Measurements from ENCODE around the gene WHRN.

GRCh38 chr9:114478459-114478858, 26.8 kb downstream of the WHRN start:
- TF ChIP-seq TAF1 (IDR thresholded peaks at IDR 0.05; ENCODE audit: borderline replicate concordance, insufficient read depth, low read length) (no peak), POLR2AphosphoS5 (IDR thresholded peaks at IDR 0.05; ENCODE audit: low read depth, low read length) (no peak), SIN3A (IDR thresholded peaks at IDR 0.05; ENCODE audit: borderline replicate concordance, insufficient read depth, low read length) (no peak), REST (IDR thresholded peaks at IDR 0.05; ENCODE audit: insufficient read depth in 1 of 2, low read depth in 2 of 2, low read length in 2 of 2) (no peak), FOXP2 (optimal IDR thresholded peaks at IDR 0.05; ENCODE audit: borderline replicate concordance, extremely low read depth, extremely low read length, insufficient read depth) (no peak)
